HG03469 (cell line): ENCODE results near the gene PRMT7.

Experiments
- ATAC-seq: cut with Tn5 transposase; IDR thresholded peaks from one replicate; pipeline ENCODE4 v1.9.1; 2021; ENCODE audit warnings: mild to moderate bottlenecking, moderate library complexity, moderate number of reproducible peaks; ENCODE audit not compliant: unreplicated experiment

PRMT7 gene

DNA sequence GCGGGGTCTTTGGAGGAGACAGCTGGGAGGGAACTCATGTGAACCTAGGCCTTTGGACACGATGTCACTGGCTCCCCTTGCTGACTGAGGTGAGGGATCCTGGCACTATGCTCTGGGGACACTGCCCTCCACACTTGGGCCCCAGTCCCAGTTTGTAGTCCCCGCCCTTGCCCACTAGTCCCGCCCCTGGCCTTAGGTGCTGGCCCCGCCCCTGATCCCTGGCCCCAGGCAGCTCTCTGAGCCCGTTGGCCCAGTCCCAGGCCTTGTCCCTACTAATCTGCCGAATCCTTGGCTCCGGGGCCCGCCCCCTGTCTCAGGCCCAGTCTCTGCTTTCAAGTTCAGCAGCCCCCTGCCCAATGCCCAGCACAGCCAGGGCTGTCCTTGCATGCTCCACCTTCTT lies 76.5 kb downstream of the PRMT7 start:
- no peak for ATAC-seq

DNA sequence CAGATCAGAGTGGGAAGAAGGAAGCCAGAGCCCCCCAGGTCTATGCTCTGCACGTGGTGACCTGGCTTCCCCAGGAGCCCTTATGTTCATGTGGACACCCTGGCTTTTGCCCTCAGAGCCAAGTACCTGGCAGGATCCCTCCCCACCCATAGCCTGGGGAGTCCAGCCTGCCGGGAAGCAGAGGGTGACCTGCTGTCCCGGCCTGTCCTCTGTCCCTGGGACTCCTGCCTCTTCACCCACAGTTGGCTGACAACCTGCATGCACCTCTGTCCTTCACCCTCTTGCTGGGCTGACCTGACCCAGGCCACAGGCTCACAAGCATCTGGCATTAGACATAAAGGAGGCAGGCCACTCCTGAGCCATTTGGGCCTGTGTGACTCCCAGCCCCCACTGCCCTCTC lies 77.3 kb downstream of the PRMT7 start:
- no peak for ATAC-seq

DNA sequence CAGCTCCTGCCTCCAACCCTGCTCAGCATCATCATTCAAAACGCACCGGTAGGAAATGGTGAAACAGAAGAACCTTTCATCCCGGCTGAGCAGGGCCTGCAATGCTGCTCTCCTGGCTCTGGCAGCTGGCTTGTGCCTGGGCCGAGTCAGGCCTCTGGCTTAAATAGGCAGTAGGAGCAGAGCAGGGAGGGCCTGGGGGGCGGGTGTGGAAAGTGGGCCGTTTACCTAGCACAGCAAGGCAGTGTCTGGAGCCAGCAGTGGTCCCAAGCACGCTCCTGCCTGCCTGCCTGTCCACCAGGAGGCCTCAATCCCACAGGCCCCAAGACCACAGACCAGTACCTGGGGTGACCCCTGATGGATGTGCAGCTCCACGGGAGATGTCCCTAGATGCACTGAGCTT lies 78.2 kb downstream of the PRMT7 start:
- no peak for ATAC-seq

DNA sequence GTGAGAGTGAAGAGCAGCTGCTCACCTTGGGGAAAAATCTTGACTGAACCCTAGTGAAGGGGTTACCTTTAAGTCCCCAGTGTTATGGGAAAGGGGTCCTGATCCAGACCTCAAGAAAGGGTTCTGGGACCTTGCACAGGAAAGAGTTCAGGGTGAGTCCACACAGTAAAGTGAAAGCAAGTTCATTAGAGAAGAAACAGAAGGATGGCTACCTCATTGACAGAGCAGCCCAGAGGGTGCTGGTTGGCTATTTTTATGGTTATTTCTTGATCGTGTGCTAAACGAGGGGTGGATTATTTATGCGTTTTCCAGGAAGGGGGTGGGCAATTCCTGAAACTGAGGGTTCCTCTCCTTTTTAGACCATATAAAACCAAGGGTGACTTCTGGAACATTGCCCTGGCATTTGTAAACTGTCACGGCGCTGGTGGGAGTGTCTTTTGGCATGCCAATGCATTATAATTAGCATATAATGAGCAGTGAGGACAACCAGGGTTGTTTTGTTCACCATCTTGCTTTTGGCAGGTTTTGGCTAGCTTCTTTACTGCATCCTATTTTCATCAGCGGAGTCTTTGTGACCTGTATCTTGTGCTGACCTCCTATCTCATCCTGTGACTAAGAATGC lies 79.0 kb downstream of the PRMT7 start:
- no peak for ATAC-seq

DNA sequence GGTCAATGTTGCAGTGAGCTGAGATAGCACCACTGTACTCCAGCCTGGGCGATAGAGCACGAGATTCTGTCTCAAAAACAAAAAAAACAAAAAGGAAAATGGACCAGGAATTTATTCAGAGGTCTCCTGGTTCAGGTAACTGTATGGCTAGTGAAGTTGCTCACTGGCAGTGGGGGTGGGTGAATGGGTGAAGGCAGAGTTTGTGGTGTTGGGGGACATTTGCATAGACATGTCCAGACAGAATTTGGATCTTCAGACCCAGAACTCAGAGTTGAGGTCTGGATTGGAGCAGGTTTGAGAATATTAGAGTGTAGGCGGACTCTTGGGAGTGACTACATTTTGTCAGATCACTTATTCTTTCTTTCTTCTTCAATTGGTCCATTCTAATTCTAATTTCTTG lies 82.5 kb downstream of the PRMT7 start:
- ATAC-seq: no peak

DNA sequence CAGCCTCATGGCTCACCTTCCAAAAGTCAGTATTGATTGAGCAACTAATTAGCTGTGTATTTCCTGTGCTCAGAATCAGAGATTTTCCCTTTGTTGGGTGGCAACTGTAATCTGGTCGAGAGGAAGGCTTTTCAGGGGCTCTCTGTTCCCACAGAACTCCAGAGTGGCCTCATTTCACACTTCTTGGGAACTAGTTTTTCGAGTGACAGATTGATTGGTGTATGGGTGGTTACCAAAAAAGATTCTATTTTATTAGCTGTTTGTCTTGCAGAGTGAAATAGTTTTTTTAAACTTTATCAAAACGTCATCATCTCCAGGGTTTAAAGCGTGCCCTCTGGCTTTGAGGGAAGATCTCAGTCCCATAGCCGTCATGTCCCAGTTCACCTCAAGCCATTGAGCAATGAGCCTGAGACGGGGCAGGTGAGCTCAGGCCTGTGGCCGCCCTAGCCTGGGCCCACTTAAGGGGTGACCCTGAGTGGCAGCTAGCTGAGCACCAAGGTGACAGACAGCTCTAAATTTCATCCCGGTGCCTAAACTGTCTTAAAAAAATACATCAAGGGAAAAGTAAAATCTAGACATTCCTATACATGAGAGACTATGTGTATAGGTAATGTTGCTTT lies 84.5 kb downstream of the PRMT7 start:
- ATAC-seq: no peak

DNA sequence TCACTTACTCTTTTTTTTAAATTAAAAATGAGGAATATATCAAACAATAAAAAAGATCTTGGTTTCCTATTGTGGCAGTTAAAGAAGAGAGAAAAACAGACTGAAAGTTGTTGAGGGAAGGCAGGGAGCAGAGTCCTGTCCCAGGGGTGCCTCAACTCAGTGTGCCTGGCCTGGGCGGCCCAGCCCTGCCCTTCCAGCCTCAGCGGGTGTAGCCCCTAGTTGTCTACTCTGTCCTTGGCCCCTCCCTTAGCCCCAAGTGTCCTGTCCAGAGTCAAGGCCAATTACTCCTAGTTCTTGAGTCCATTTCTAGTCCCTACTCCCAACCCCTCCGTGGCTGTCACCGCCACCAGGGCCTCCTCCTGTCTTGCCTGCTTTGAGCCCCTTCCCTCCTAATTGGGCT lies 85.0 kb downstream of the PRMT7 start:
- no peak for ATAC-seq

DNA sequence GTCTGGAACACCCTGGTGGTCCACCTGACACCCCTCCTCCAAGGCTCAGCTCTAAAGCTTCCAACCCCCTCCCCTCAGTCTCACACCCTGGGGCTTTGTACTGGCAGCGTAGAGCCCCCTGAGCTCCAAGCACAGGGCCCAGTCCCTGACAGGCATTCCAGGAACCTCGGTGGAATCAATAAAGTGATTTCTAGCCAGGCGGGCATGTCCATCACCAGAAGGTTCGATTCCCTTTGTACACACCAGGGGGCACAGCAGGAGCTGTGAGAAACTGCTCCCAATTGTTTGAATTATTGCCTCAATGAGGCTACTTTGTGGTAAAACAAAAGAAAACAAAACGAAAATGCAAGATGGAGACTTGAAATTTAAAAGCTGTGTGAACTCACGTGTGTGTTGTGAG lies 85.7 kb downstream of the PRMT7 start:
- no peak for ATAC-seq

DNA sequence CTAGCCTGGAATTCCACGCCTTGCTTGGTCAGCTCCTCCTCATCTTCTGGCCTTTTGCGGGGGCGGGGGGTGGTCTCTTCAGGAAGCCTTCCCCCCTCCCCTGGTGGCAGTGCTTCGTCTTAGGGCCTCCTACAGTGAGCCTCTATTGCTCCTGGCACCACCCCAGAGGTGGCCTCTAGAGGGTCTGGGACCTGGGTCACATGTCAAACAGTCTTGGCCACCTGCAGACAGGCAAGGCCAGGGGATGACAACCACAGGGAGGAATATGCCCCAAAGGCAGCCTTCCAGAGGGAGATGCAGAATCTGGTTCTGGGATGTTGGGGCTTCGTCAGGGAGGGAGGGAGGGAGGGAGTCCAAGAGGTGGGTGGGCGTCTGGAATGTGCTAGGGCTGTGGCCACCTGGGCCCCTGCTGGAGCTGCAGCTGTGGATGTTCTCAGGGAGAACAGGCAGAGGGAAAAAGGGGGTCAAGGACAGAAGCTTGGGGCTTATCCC lies 86.9 kb downstream of the PRMT7 start:
- no peak for ATAC-seq

DNA sequence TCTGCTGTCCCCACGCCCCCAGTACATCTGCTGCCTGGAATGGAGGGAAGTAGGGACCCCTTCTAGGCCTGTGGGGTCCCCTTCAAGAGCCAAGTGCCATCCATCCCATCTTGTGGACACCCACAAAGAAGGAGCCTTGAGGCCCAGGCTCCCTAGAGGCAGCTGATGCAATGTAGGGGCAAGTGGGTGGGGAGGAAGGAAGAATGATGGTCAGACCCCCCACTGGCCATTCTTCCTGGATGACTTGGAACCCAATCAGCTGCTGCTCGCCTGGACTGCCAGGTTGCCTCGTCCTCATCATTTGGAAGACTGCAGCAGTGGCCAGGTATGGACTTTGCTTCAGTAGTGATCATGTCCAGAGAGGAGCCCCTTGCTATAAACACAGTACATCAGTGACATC lies 88.6 kb downstream of the PRMT7 start:
- no peak for ATAC-seq

DNA sequence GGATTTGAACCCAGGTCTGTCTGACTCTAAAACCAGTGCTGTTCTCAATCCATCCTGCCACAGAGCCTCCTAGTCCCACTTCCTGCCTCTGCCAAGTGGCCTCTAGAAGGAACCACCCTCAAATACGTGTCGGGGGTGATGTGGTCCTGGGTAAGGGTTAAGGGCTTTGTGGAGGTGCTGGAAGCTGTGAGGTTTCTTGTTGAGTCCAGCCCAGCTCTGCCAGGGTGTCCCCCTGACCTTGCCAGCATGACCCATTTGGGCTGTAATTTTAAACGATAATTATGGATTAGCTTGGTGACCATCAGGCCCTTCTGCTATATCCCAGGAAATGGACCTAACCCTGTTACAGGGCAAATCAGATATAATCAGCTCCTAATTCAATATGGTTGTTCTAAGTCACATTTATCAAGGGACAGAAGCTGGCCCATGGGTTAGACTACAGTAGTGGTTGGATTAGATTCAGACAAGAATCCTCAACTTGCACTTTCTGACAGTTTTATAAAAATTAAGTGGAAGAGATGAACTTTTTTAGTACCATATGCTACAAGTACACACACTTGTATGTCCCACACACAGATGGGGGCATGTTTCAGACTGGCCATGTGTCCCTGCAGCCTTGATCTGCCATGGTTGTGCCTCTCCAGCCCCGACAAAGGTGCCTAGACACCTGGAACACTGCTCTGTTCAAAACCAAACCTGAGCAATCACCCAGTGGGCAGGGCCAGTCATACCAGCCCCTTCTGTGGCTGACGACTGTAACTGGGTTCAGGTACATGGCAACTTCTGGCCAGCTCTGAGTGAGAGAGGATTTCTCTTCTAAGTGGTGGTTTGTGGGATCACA lies 89.5 kb downstream of the PRMT7 start:
- ATAC-seq: no peak

DNA sequence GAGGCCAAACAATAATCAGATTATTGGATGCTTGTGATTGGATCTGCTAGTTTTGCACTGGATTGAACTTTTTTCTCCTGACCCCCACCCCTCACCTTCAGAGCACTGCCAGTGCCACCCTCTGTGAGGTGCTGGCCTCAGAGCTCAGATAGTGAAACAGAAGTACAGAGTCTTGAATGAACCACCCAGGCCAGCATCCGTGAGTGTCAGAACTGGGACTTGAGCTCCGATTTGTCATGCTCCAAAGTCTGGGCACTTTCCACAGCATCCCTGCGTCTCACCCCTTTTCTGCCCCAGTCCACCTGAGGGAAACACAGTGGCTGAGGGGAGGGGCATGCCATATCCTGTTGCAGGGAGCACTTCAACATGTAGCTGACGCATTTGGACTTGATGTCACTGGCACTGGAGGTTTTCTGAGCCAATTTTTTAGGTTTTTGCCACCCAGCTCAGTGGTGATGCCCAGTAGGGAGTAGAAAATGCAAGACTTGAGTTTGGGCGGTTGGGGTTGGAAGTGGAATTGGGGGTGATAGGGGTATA lies 90.2 kb downstream of the PRMT7 start:
- ATAC-seq: no peak

DNA sequence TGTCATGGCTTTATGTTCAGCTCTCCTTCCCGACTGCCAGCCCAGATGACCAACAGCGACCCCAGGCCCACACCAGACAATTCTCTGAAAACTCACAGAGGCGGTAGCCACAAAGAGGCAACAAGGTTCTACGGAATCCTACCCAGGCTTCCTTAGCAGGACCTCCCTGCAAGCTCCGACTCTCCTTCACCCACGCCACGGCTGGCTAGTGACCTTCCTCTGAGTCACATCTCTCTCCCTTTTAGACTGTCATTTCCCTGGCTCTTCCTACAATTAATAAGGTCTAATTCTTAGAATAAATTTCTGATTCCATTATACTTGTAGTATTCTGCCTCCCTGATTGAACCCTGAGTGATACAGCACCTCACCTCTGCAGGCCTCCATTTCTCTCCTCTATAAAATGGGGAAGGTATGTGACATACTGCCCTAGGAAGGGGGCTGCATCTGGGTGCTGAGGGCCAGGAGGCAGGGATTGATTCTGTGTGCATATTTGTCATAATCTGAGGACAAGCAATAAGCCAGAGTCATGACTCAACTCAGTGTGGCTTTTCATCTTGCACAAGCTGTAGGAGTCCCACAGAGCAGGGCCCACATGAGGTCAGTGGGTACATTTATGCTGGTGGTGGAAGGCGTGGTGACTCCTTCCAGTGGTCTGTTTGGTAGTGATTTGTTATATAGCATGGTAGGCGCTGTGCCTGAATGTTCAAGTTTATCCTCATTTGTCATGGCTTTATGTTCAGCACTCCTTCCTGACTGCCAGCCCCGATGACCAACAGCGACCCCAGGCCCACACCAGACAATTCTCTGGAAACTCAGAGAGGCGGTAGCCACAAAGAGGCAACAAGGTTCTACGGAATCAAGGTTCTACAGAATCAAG lies 91.3 kb downstream of the PRMT7 start:
- no peak for ATAC-seq

DNA sequence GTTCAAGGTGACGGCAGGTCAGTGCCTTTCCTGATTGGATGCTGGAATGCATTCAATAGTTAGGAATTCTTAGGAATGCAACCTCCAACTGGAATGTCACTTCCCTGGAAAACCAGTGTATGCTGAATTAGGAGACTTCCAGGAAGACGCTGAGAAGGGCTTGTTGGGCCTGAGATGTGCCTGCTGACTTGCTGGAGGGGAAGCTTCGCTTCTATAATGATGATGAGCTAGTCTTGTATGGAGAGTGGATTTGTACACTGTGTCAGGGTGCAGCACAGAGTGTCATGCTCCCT lies 91.9 kb downstream of the PRMT7 start:
- ATAC-seq: no peak

DNA sequence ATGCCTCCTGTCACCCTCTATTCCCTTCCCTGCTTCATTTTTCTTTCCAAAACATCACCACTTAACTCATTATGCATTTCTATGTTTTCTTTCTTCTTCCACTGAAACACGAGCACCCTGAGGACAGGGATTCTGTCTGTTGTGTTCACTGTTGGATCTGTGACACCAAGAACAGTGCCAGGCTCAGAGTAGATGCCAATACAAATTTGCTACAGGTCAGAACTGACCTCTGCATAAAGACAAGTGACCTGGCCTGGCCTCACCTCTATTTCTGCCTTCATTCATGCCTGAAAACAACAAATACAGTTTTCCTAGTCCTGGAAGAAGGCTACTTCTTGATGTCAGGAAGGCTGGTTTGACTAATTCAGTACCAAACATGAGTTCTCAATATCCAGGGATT lies 92.4 kb downstream of the PRMT7 start:
- no peak for ATAC-seq

DNA sequence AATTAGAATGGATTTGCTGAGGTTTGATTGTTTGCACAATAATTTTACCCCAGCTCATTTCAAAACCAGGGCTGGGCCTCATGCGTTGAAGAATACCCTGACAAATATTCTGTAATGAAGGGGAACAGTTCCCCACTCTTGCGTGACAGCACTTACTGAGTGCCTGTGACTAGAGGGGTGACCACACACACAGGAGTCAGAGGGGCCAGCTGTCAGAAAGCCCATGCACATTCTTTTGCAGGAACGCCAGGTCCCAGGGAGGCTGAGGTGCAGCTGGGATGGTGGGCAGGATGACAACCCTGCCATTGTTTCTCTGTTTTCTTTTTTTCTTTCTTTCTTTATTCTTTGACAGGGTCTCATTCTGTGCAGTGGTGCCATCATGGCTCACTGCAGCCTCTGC lies 92.9 kb downstream of the PRMT7 start:
- ATAC-seq: no peak

DNA sequence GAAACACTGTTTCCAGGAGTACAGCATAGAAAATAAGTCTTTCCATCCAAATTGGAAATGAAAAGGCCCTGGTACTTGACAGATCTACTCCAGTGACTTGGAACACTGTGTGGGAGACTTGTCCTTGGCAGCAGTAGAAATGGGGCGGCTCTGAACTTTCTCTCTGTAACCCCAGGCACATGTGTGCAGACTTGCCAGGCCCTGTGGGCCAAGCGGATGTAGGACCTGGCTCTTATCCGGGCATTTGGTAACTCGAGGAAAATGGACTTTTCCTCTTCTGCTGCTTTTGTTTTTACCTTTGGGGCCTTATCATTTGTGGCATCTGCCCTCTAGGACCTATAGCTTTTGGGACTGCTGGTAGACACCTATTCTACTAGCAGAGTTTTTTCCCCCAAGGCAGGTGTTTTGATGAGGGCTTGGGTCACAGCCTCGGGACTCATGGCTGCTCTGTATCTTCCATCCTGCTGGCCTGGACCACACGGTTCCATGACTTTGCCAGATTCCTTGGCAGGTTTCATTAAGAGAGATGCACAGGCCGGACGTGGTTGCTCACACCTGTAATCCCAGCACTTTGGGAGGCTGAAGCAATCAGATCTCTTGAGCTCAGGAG lies 94.0 kb downstream of the PRMT7 start:
- no peak for ATAC-seq

DNA sequence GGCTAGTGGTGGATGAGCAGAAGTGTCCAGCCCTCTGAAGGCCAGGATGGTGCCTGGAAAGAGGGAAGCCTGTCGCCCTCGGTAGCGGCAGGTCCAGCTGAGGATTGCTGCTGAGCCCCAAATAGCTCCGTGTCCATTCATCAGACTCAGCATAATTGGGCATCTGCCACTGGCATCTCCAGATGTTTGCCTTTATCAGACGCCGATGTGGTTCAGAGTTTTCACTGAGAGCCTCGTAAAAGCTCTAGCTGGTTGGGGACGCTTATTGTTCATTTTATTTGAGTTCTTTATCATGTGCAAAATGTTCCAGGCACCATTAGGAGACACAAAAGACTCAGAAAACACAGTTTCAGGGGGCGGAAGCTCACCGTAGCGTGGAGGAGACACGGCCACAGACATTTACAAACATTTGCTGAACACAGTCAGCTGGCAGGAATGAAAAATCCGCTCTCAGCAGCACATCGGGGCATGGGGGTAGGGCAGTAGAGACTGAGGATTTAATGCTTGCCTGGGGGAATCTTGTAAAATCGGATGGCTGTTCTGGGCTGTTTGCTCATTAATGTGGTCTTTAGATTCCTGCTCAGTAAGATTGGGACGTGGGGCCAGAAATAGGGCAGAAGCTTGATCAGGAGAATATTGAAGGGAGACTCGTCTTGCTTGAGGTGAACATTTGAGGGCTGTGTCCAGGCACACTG lies 95.8 kb downstream of the PRMT7 start:
- no peak for ATAC-seq
